Measurements from ENCODE around the gene DUSP16. TPM values are rescaled to one million over a fixed set of nuclear protein-coding genes. Genes with fewer than 3 reads are reported as not detected.

The DUSP16 gene
- total and polyA plus RNA-seq, 2 of the 8 experiments (the other 6 are each of a cell fraction or from before 2014, with no cell fraction given), result 31.6 to 55.9 TPM

- no peak overlapping the region for H4K91ac ChIP-seq (replicated peaks; ENCODE audit: insufficient read length, low read length)
- peaks cover 12% of the 10 kb centered on the region for H3K23me2 ChIP-seq (ENCODE audit: low read depth, low read length)
- H2AK5ac ChIP-seq (ENCODE audit: low read depth, low read length), result no peak overlapping the region
- WGBS, 2 experiments (ENCODE audit: extremely low coverage in 1 of 2, insufficient coverage in 1 of 2, insufficient read length in 1 of 2, insufficient replicate concordance in 2 of 2, low coverage in 1 of 2, low lambda C conversion rate in 2 of 2, missing lambda C conversion rate in 1 of 2), result 28% methylated on average over 3 of the region's 3 CpGs; no CpG with 5 or more reads in 1 of the 2 experiments
- no peak overlapping the region for H3K23ac ChIP-seq (ENCODE audit: insufficient read length)
- H3K9me3 ChIP-seq (ENCODE audit: insufficient read depth in 2 of 2, low read depth in 1 of 2, low read length in 1 of 2), result no peaks in the 10 kb centered on the region
- H2BK120ac ChIP-seq (replicated peaks; ENCODE audit: low read depth, low read length), result no peak overlapping the region
- no peak overlapping the region for H3K4ac ChIP-seq (replicated peaks; ENCODE audit: insufficient read length, low read depth, low read length)
- peaks cover 0 to 8% (median 3%) of the 10 kb centered on the region in 4 experiments; a peak in 4 of 7 replicates for H3K4me1 ChIP-seq (replicated peaks in 1 of 4; ENCODE audit: control insufficient read depth in 3 of 4, insufficient read depth in 4 of 4, low read length in 3 of 4)
- no peak overlapping the region for H4K5ac ChIP-seq (ENCODE audit: insufficient read length, low read depth, low read length)
- no peaks in the 10 kb centered on the region for H3K27me3 ChIP-seq (replicated peaks in 1 of 4; ENCODE audit: control insufficient read depth in 3 of 4, extremely low read depth in 1 of 4, insufficient read depth in 3 of 4, low read length in 3 of 4)
- H4K8ac ChIP-seq (ENCODE audit: extremely low read depth, insufficient read depth, low read length), result no peak overlapping the region
- peak; percentile 72 for FAIRE-seq
- peaks cover 5% of the 10 kb centered on the region; the same call in 1 of the 2 replicates for H3K79me1 ChIP-seq (ENCODE audit: low read depth, low read length)
- TF ChIP-seq SAP30 (IDR thresholded peaks at IDR 0.05; ENCODE audit: insufficient read depth, insufficient replicate concordance, low read length) (no peak), TCF12 (IDR thresholded peaks at IDR 0.05; ENCODE audit: low read depth, low read length) (no peak)
- peak overlapping the region in 1 of 4 experiments; percentile 87; a peak in 2 of 8 replicates for H3K4me3 ChIP-seq (ENCODE audit: extremely low read depth in 1 of 4, insufficient read depth in 2 of 4, low read depth in 3 of 4, low read length in 4 of 4)
- no peak overlapping the region for H3K14ac ChIP-seq (ENCODE audit: insufficient read length)
- H3K79me2 ChIP-seq (ENCODE audit: control insufficient read depth in 1 of 2, insufficient read depth in 2 of 2, low read length in 2 of 2), result peaks cover 8 to 85% of the 10 kb centered on the region in 2 experiments; a peak in 3 of 4 replicates
- ChIA-PET CTCF (ENCODE audit: partially characterized antibody) (interaction anchor here (0.6 to 1.6 kb wide), 5 partner anchors 9 to 98 kb away, joined by 3 to 5 read pairs (median 3); no protein-coding TSS in a partner anchor), POLR2A (ENCODE audit: partially characterized antibody) (no interaction called here)
- H3K56ac ChIP-seq (replicated peaks; ENCODE audit: insufficient read length, low read depth, low read length), result no peak overlapping the region
- DNase-seq (ENCODE audit: low read depth in 1 of 2, low spot score in 2 of 2), result no peak
- no peaks in the 10 kb centered on the region for H4K20me1 ChIP-seq (replicated peaks in 1 of 2; ENCODE audit: control insufficient read depth in 1 of 2, insufficient read depth in 2 of 2, low read length in 2 of 2)
- H3K36me3 ChIP-seq (ENCODE audit: control insufficient read depth in 2 of 4, insufficient read depth in 4 of 4, low read length in 3 of 4), result peaks cover 0 to 7% (median 0%) of the 10 kb centered on the region in 4 experiments; a peak in 1 of 8 replicates
- H3K18ac ChIP-seq (ENCODE audit: extremely low read depth, low read length), result no peak overlapping the region
- H2BK12ac ChIP-seq (ENCODE audit: low read depth, low read length), result no peak overlapping the region
- no peak overlapping the region for H2AFZ ChIP-seq (ENCODE audit: low read length)
- peak overlapping the region; percentile 62 to 89 for H3K4me2 ChIP-seq (ENCODE audit: insufficient read depth in 1 of 2, low read depth in 2 of 2, low read length in 2 of 2)
- H2BK20ac ChIP-seq (ENCODE audit: low read length), result no peak overlapping the region
- H3K9ac ChIP-seq (replicated peaks in 1 of 4; ENCODE audit: extremely low read depth in 1 of 4, low read depth in 3 of 4, low read length in 3 of 4), result no peak overlapping the region
- H3K27ac ChIP-seq (ENCODE audit: low read depth, low read length), result no peak overlapping the region
- H2BK15ac ChIP-seq (ENCODE audit: low read length), result no peak overlapping the region
- H2BK5ac ChIP-seq (ENCODE audit: low read depth, low read length), result peak overlapping the region; percentile 18; the same call in 1 of the 2 replicates
Measured at GRCh38 chr12:12557733-12558132, 4.9 kb downstream of the DUSP16 start.
